ENCODE measurements around the gene FBF1. TPM values are rescaled to one million over a fixed set of nuclear protein-coding genes. Genes with fewer than 3 reads are reported as not detected.
A peak's percentile ranks its signal among the peaks of the same experiment; 100 is the strongest.
"Not testable (repeated sequence)": the region's sequence is repeated elsewhere in the genome, so short reads cannot be mapped to it uniquely, and the experiment has no call there.

The FBF1 gene
- total RNA-seq, 1 experiment from 2014 or later, result 20.1 TPM

DNA sequence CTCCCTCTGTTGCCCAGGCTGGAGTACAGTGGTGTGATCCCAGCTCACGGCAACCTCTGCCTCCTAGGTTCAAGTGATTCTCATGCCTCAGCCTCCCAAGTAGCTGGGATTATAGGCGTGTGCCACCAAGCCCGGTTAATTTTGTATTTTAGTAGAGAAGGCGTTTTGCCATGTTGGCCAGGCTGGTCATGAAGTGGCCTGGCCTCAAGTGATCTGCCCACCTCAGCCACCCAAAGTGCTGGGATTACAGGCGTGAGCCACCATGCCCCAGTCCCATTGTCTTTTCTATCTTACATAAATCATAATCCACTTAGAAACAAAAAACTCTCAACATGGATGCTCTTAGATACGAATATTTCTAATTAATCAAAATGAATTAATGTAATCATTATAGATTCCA, 34.3 kb upstream of the FBF1 start:
- peaks cover 51% of the 10 kb centered on the region for H3K36me3 ChIP-seq
- not testable (repeated sequence) for H3K9me3 ChIP-seq (replicated peaks); H3K27me3 ChIP-seq (replicated peaks); H3K4me3 ChIP-seq; H3K27ac ChIP-seq; DNase-seq (ENCODE audit: low read depth in 1 of 2, low spot score in 2 of 2)
- peaks cover 25% of the 10 kb centered on the region for H3K4me1 ChIP-seq (replicated peaks)

DNA sequence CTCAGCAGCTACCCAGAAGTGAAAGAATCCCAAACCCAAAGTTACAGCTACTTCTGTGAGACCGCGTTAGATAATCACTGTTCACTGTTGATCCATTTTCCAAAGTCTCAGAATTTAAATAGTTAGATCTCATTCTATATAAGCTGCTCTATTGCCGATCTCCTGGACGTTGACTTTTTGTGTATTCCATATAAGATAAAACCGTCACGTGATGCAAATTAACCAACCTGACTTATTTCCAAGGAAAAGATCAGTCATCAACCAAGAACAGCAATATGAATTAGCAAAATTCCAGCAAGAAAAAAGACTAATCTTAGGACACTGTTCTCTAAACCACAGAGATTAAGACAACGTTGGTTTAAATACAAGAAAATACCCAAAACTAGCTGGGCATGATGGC, 29.8 kb upstream of the FBF1 start:
- Histone ChIP-seq H3K27me3 (replicated peaks) (no peaks in the 10 kb centered on the region), H3K4me3 (no peak overlapping the region), H3K27ac (no peak overlapping the region), H3K9me3 (replicated peaks) (no peaks in the 10 kb centered on the region), H3K4me1 (replicated peaks) (peaks cover 3% of the 10 kb centered on the region; the same call in 1 of the 2 replicates), H3K36me3 (peaks cover 49% of the 10 kb centered on the region)
- no peak for DNase-seq (ENCODE audit: low read depth in 1 of 2, low spot score in 2 of 2)

DNA sequence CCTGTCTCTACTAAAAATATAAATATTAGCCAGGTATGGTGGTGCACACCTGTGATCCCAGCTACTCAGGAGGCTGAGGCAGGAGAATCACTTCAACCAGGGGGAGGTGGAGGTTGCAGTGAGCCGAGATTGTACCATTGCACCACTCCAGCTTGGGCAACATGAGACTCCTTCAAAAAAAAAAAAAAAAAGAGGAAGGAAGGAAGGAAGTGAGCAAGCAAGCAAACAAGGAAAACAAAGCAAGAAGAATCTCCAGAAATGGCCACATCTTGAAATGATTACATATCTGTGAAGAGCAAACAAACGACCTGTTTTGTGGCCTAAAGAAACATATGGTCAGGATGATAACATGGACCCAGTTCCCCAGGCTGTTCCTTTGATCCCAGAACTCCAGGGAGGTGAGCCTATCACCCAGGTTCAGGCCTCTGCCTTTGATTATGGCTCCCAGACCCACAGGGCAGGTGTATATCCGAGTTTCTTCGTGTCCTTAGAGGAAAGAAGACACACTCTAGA, 29.2 kb upstream of the FBF1 start:
- no peak overlapping the region for H3K4me3 ChIP-seq
- no peak overlapping the region for H3K27ac ChIP-seq
- H3K4me1 ChIP-seq (replicated peaks), result peaks cover 3% of the 10 kb centered on the region; the same call in 1 of the 2 replicates
- peak in 1 of 2 experiments; percentile 23 for DNase-seq (ENCODE audit: low read depth in 1 of 2, low spot score in 2 of 2)
- H3K36me3 ChIP-seq, result peaks cover 49% of the 10 kb centered on the region
- no peaks in the 10 kb centered on the region for H3K9me3 ChIP-seq (replicated peaks)
- no peaks in the 10 kb centered on the region for H3K27me3 ChIP-seq (replicated peaks)

DNA sequence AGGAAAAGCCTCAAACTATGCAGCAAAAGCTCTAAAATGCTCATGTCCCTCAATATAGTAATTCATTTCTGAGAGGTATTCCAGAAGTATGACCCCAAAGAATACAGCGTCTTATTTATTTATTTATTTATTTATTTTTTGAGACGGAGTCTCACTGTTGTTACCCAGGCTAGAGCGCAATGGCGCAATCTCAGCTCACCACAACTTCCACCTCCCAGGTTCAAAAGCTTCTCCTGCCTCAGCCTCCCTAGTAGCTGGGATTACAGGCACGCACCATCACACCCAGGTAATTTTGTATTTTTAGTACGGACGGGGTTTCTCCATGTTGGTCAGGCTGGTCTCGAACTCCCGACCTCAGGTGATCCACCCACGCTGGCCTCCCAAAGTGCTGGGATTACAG, 28.2 kb upstream of the FBF1 start:
- not testable (repeated sequence) for H3K27ac ChIP-seq; H3K27me3 ChIP-seq (replicated peaks); H3K4me3 ChIP-seq; DNase-seq (ENCODE audit: low read depth in 1 of 2, low spot score in 2 of 2); H3K9me3 ChIP-seq (replicated peaks); H3K4me1 ChIP-seq (replicated peaks)
- peaks cover 48% of the 10 kb centered on the region for H3K36me3 ChIP-seq

GRCh38 chr17:75965468-75965867, 24.6 kb upstream of the FBF1 start:
- no peak overlapping the region for H3K4me3 ChIP-seq
- H3K36me3 ChIP-seq, result peaks cover 24% of the 10 kb centered on the region
- no peaks in the 10 kb centered on the region for H3K27me3 ChIP-seq (replicated peaks)
- no peak overlapping the region for H3K27ac ChIP-seq
- peaks cover 3% of the 10 kb centered on the region; the same call in 1 of the 2 replicates for H3K4me1 ChIP-seq (replicated peaks)
- H3K9me3 ChIP-seq (replicated peaks), result no peaks in the 10 kb centered on the region
- DNase-seq (ENCODE audit: low read depth in 1 of 2, low spot score in 2 of 2), result no peak

DNA sequence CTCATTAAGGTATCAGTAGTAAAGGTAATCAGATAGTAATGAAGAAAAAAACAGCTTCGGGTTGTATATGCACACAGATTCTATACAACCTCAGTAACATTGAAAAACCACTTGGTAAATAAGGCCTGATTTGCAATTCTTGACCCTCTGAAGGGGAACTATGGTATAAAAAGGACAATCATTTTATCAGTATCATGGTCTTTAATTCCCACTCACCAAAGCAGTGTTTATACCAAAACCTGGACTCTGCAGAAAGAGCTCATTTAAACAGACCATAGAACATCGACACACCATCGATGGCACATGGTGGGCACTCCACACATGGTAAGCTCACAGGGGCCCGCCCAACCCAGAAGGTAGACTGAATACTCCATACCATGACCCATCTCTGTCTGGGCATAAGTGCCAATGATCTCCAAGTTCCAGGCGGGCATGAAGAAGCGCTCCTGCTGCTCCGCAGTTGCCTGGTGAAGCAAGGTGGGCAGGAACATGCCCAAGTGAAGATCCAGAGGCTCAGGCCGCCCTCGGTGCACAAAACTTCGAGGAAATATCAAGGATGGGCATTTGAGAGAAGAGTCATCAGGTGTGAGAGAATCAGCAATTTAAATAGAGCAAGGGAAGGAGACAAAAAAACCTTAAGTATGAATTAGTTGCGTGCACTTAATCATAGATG, 19.1 kb upstream of the FBF1 start:
- H3K36me3 ChIP-seq, result peaks cover 27% of the 10 kb centered on the region
- DNase-seq (ENCODE audit: low read depth in 1 of 2, low spot score in 2 of 2), result no peak
- no peak overlapping the region for H3K4me3 ChIP-seq
- H3K27me3 ChIP-seq (replicated peaks), result no peaks in the 10 kb centered on the region
- no peaks in the 10 kb centered on the region for H3K4me1 ChIP-seq (replicated peaks)
- no peaks in the 10 kb centered on the region for H3K9me3 ChIP-seq (replicated peaks)
- no peak overlapping the region for H3K27ac ChIP-seq

DNA sequence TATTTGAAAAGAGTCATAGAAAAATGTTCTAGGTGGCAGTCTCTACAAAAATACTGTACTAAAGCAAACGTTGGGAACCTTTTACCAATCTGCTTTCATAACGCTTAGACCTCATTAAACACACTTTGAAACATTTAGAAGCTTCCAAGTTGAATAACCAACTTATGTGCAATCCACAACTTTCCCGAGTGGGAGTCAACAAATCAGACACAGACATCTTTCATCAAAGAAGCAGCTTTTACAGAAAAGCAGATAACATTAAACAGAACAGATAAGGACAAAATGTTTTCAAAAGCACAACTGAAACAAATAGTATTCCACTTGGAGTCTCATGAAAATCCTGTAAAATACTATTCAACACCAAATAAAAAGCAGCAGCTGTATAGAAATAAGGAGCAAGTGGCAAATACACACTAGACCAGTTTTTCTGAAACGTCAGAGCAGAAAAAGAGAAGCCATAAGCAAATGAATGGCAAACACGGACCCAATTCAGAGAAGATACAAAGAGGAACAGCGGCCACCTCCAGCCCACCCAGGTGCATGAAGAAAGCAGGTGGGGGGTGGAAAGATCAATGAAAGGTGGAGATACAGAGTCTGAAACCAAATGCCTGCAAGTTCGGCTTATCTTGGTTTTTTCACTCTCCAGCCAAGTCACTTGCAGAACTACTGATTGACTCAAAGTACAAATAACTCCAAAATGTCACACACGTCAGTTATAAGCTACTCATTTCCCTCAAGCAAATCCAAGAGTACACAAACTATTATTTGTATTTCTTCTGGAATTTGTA, 18.4 kb upstream of the FBF1 start:
- Histone ChIP-seq H3K27ac (no peak overlapping the region), H3K9me3 (replicated peaks) (no peaks in the 10 kb centered on the region), H3K27me3 (replicated peaks) (no peaks in the 10 kb centered on the region), H3K4me1 (replicated peaks) (no peaks in the 10 kb centered on the region), H3K36me3 (peaks cover 29% of the 10 kb centered on the region), H3K4me3 (no peak overlapping the region)
- no peak for DNase-seq (ENCODE audit: low read depth in 1 of 2, low spot score in 2 of 2)

- H3K4me3 ChIP-seq, result no peak overlapping the region
- peaks cover 79% of the 10 kb centered on the region for H3K36me3 ChIP-seq
- DNase-seq (ENCODE audit: low read depth in 1 of 2, low spot score in 2 of 2), result no peak
Observed at GRCh38 chr17:75950855-75951554, 10.2 kb upstream of the FBF1 start.

DNA sequence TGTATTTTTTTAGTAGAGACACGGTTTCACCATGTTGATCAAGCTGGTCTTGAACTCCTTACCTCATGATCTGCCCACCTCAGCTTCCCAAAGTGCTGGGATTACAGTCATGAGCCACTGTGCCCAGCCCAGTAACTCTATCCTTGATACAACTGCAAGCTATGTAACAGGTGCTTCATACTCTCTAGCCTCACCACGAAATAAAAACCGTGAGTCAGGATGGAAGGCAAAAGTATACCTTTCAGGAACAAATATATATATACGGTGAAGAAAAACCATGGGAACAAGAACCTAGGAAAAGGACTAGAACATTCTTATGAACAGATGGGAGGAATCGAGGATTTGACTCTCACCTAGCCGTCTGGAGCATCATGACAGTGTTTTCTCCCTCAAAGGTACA, 9.6 kb upstream of the FBF1 start:
- no peak overlapping the region for H3K27ac ChIP-seq
- no peaks in the 10 kb centered on the region for H3K9me3 ChIP-seq (replicated peaks)
- H3K4me1 ChIP-seq (replicated peaks), result no peaks in the 10 kb centered on the region
- H3K27me3 ChIP-seq (replicated peaks), result no peaks in the 10 kb centered on the region
- H3K4me3 ChIP-seq, result no peak overlapping the region
- peaks cover 76% of the 10 kb centered on the region for H3K36me3 ChIP-seq
- no peak for DNase-seq (ENCODE audit: low read depth in 1 of 2, low spot score in 2 of 2)

More at GRCh38 chr17:75950855-75951554, 10.2 kb upstream of the FBF1 start:
- Histone ChIP-seq H3K27me3 (replicated peaks) (no peaks in the 10 kb centered on the region), H3K4me1 (replicated peaks) (no peaks in the 10 kb centered on the region), H3K9me3 (replicated peaks) (no peaks in the 10 kb centered on the region), H3K27ac (no peak overlapping the region)

- Histone ChIP-seq H3K9me3 (replicated peaks) (no peaks in the 10 kb centered on the region), H3K27ac (no peak overlapping the region), H3K36me3 (peaks cover 43% of the 10 kb centered on the region), H3K27me3 (replicated peaks) (no peaks in the 10 kb centered on the region), H3K4me1 (replicated peaks) (peaks cover 8% of the 10 kb centered on the region), H3K4me3 (no peak overlapping the region)
- no peak for DNase-seq (ENCODE audit: low read depth in 1 of 2, low spot score in 2 of 2)
Observed at GRCh38 chr17:75945211-75945610, 4.4 kb upstream of the FBF1 start.

- no peak overlapping the region for H3K4me3 ChIP-seq
- DNase-seq (ENCODE audit: low read depth in 1 of 2, low spot score in 2 of 2), result no peak
- H3K9me3 ChIP-seq (replicated peaks), result no peaks in the 10 kb centered on the region
- peaks cover 10% of the 10 kb centered on the region for H3K4me1 ChIP-seq (replicated peaks)
- H3K36me3 ChIP-seq, result peaks cover 28% of the 10 kb centered on the region
- H3K27ac ChIP-seq, result no peak overlapping the region
- H3K27me3 ChIP-seq (replicated peaks), result no peaks in the 10 kb centered on the region
Observed at GRCh38 chr17:75943491-75943890, 2.6 kb upstream of the FBF1 start.

DNA sequence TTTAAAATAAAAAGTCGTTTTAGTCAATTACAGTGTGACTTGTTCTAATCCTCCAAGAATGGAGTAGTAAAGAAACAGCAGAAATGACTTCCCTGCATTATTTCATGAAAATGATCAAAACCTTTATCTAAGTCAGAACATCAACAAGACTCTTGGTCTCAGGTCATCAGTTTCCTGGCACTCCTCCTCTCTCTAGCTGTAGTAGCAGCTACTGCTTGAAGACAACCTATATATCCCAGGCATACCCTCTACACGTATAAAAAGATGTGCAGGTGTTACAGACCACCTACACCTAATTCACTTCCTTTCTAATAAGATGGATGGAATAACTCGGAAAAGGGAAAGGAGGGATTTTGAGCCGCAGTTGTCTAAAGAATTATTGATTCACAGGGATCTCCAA, 1.6 kb upstream of the FBF1 start:
- Histone ChIP-seq H3K4me1 (replicated peaks) (peaks cover 10% of the 10 kb centered on the region), H3K36me3 (peaks cover 22% of the 10 kb centered on the region), H3K27ac (no peak overlapping the region), H3K4me3 (no peak overlapping the region), H3K27me3 (replicated peaks) (no peaks in the 10 kb centered on the region), H3K9me3 (replicated peaks) (no peaks in the 10 kb centered on the region)
- DNase-seq (ENCODE audit: low read depth in 1 of 2, low spot score in 2 of 2), result no peak

GRCh38 chr17:75941442-75941819, 589 bp upstream of the FBF1 start:
- peaks cover 16% of the 10 kb centered on the region for H3K36me3 ChIP-seq
- no peaks in the 10 kb centered on the region for H3K27me3 ChIP-seq (replicated peaks)
- H3K4me3 ChIP-seq, result peak overlapping the region; percentile 65
- DNase-seq (ENCODE audit: low read depth in 1 of 2, low spot score in 2 of 2), result no peak
- H3K27ac ChIP-seq, result no peak overlapping the region; the same call in 1 of the 2 replicates
- H3K9me3 ChIP-seq (replicated peaks), result no peaks in the 10 kb centered on the region
- H3K4me1 ChIP-seq (replicated peaks), result peaks cover 10% of the 10 kb centered on the region

- no peaks in the 10 kb centered on the region for H3K9me3 ChIP-seq (replicated peaks)
- DNase-seq (ENCODE audit: low read depth in 1 of 2, low spot score in 2 of 2), result no peak
- H3K27ac ChIP-seq, result no peak overlapping the region
- no peak overlapping the region for H3K4me3 ChIP-seq
- H3K36me3 ChIP-seq, result peaks cover 3% of the 10 kb centered on the region
- peaks cover 10% of the 10 kb centered on the region for H3K4me1 ChIP-seq (replicated peaks)
- H3K27me3 ChIP-seq (replicated peaks), result no peaks in the 10 kb centered on the region
Observed at GRCh38 chr17:75937652-75938051, 3.2 kb downstream of the FBF1 start.
